OCI-LY3 (cell line): Measurements from ENCODE around the gene MAZ.

Source experiments
- CTCF ChIP-seq: fragments of 200-600, 300-600 bp; sonication (generic); IDR thresholded peaks from 2 replicates; pipeline ENCODE4 v1.5.1; 2014; ENCODE audit warnings: antibody characterized with exemption, low read length, low read depth
- EZH2phosphoT487 ChIP-seq: fragments of 200-600 bp; shearing (Covaris generic); IDR thresholded peaks from 2 replicates; pipeline ENCODE4 v1.6.1; 2018; ENCODE audit warnings: antibody characterized with exemption, mixed run types, low read depth

- TF ChIP-seq CTCF (no peak), EZH2phosphoT487 (no peak)
These were observed 36.8 kb upstream of the MAZ start for GRCh38 chr16:29769507-29769906.
